Measurements from ENCODE around the gene COMMD10.
"Not testable (repeated sequence)": the region's sequence is repeated elsewhere in the genome, so short reads cannot be mapped to it uniquely, and the experiment has no call there.

Gene COMMD10

GRCh38 chr5:116084871-116085715 is at the start of gene COMMD10:
TSS of gene COMMD10 (plus strand) at chr5:116085025.
- DNase-seq: peak; percentile 64

DNA sequence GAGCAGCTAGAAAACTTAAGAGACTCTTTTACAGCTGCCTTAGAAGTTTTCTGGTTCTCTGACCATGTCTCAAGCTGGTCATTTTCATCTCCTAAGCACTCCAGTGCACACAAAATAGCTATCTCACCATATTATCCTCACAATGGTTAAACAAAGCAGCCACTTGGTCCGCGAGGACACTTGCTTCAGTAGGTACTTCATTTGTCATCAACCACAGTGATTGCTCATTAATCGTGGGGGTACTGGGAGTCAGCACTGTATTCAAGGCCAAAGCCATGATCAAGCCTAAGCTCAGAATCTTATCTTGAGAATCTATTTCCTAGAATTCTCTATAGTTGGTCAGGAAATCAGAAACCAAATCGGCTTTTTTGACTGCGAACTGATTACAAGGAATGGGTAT is 49.7 kb upstream of the COMMD10 start:
- no peak for DNase-seq

GRCh38 chr5:116037236-116037822 is 47.5 kb upstream of the COMMD10 start:
- DNase-seq: no peak

GRCh38 chr5:116038817-116039216 is 46.0 kb upstream of the COMMD10 start:
- DNase-seq: no peak

DNA sequence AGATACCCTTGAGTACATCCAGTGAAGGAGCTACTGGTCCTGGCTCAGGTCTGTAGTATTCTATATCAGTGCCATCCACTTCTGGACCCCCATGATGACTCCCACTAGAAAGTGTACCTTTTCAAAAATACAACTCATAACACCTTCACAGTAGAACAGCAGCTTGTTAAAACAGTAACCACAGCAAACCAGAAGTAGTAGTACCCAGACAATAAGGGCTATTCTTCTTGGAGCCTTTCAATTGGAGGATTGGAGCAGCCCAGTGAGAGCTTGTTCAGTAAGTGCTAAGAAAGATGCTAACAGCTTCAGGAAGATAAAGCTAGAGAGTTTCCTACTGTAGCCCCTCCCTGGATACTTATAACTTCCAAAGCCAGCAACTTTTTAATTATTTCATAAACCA is 42.5 kb upstream of the COMMD10 start:
- DNase-seq: no peak

DNA sequence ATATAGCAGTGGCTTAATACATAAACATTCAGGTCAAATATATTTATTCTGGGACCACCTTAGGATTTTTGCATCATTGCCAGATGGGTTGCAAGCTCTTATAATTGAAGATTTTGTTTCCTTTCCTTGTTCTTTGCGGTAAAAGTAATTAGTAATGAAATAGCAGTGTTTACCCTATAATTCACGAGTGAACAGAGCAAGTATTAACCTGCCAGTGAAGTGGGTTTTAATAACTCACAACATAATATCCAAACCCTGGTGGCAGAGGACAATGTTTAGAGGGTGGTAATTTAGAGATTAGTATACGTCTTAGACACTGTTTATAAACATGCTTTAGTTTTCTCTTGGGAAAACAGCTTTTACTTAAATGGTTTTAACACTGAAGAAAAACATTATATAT is 40.8 kb upstream of the COMMD10 start:
- DNase-seq: no peak

DNA sequence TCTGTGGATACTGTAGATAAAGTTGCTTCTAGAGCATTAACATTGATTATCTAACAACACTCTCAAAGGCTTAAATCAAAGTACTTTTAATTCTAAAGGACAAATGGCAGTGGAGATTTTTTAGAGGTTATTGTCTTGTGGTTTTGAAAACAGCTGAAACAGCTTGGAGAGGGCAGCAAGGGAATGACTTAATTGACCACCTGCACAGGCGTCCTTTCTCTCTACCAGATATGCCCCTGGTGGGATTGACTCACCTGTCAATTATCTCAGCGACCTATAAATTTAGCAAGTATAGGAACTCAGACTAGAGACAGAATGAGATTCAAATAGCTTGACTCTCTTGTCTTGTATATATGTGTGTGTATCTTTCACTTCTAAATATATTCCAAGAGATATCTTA is 39.0 kb upstream of the COMMD10 start:
- no peak for DNase-seq

- no peak for DNase-seq
Observed at GRCh38 chr5:116046261-116046660, 38.6 kb upstream of the COMMD10 start.

GRCh38 chr5:116046823-116047222 is 38.0 kb upstream of the COMMD10 start:
- DNase-seq: no peak

DNA sequence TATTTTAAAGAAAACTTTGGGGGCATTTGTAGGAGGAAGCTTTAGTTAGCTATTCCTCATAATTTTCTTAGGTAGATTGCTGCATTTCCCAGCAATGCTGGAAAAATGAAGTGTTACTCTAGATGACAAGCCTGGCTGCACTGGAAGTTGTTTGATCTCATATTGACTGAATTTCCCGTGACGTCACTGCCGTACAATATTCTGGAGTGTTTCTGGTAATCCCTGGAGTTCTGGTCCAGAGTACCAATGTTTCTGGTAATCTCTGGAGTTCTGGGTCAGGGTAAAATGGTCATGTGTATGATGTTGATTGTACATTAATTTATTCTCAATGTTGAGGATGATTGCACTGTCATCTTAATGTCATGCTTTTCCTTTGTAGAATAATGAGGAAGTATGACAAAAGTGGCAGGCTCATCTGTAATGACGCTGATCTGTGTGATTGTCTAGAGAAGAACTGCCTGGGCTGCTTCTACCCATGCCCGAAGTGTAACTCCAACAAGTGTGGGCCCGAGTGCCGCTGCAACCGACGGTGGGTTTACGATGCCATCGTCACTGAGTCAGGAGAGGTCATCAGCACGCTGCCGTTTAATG is 26.4 kb upstream of the COMMD10 start:
- no peak for DNase-seq

GRCh38 chr5:116062352-116062751 is 22.5 kb upstream of the COMMD10 start:
- DNase-seq: no peak

DNA sequence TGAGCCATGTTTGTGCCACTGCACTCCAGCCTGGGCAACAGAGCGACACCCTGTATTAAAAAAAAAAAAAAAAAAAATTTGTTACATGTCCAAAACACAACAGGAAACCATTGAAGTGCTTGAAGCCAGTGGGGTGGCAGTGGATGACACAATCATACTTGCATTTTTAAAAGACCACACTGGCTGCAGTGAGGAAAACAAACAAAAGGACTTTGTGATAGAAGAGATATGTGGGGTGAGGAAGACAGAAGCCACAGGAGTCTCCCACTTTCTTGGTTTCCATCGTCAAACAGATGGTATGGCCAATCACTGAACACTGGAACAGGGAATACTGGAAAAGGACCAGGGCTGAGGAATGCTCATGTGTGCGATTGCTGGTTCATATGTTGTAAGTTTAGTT is 20.9 kb upstream of the COMMD10 start:
- DNase-seq: no peak

- DNase-seq: peak; percentile 11
Observed at GRCh38 chr5:116068028-116068632, 16.7 kb upstream of the COMMD10 start.

GRCh38 chr5:116071211-116071610 is 13.6 kb upstream of the COMMD10 start:
- no peak for DNase-seq

- no peak for DNase-seq
Observed at GRCh38 chr5:116075191-116075831, 9.5 kb upstream of the COMMD10 start.

GRCh38 chr5:116076496-116076895 is 8.3 kb upstream of the COMMD10 start:
- no peak for DNase-seq

GRCh38 chr5:116078199-116078598 is 6.6 kb upstream of the COMMD10 start:
- no peak for DNase-seq

DNA sequence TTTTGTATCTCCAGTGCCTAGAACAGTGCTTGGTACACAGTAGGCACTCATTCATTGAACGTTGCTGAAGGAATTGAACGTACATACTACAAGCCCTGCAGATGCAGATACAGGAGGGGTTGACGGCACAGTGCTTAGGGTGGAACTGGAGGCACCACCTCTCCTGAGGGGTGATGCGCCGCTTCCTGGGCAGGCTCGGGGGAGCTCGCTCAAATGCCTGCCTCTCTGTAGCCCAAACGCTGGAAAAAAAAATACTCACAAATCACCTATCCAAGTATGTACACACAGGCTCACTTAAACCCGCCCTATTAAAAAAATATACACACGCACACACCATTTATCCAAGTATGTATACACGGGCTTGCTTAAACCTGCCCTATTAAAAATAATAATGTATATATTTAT is 536 bp upstream of the COMMD10 start:
- DNase-seq: no peak

DNA sequence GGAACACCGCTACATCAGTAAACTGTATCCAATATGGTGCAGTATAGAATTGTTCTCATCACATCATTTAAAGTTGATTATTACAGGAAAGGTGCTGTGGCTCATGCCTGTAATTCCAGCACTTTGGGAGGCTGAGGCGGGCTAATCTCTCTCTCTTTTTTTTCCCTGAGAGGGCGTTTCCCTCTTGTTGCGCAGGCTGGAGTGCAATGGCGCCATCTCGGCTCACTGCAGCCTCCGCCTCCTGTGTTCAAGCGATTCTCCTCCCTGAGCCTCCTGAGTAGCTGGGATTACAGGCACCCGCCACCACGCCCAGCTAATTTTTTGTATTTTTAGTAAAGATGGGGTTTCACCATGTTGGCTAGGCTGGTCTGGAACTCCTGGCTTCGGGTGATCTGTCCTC is 1.5 kb downstream of the COMMD10 start:
- not testable (repeated sequence) for DNase-seq

- no peak for DNase-seq
Observed at GRCh38 chr5:116088062-116088461, 3.2 kb downstream of the COMMD10 start.

DNA sequence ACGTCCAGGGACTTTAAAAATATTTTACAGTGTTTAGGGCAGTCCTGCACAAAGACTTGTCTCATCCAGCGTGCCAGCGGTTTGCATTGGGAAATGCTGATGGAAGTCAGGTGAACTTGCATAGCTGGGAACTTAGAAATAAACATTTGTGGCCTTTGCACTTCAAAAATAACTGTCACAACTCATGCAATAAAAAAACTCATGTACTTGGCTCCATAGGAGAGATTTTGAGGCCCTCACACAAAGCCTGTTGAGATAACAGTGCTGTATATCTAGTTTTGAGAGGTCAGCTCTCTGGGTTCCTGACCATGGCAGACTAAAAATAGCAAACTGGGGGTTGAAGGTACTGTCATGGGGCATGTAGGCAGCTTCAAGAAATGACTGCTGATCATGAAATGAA is 5.5 kb downstream of the COMMD10 start:
- no peak for DNase-seq

DNA sequence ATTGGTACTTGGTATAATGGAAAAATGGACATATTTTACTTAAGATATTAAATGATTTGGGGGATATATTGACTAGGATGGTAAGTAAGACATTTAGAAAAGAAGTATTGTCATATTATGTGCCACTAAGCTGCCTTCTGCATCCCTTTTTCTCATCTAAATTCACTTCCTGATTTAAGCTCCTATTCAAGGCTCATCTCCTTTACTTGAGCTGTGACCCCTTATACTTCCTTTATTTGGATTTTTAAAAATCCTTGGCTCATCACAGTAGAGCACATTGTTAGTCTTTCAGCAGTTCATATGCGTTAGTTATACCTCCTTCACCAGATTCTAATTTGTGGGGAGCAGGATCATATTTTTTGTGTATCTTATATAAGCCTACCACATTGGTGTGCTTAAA is 6.6 kb downstream of the COMMD10 start:
- DNase-seq: no peak

DNA sequence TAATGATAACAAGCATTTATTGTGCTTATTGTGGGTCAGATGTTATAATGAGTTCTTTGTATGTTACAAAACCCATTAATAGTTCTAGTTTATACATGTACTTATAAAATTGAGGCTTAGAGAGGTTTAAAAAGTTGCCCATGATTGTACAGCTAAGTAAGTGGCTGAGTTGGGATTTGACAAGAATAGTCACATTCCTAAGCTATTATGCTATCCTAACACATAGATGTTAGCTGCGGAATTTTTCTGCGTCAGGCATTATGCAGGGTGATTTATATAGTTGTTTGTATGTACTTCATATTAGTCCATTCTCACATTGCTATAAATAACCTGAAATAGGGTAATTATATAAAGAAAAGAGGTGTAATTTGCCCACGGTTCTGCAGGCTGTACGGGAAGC is 12.5 kb downstream of the COMMD10 start:
- DNase-seq: no peak

Measured in NCI-H345 (cell line).